Measurements from ENCODE around the gene SURF1.

- no peak for TF ChIP-seq CTCF (IDR thresholded peaks at IDR 0.05)
- TF ChIP-seq POLR2A (IDR thresholded peaks at IDR 0.05): no peak
Measured at GRCh38 chr9:133405508-133406438, 49.5 kb upstream of the SURF1 start.
